ENCODE measurements around the gene URB1. TPM values are rescaled to one million over a fixed set of nuclear protein-coding genes. Genes with fewer than 3 reads are reported as not detected.

The URB1 gene
- total and polyA plus RNA-seq, 11 donors, result 4.6 to 26.0 (median 11.1) TPM

GRCh38 chr21:32336711-32337110, 56.1 kb downstream of the URB1 start:
- H3K36me3 ChIP-seq, result peaks cover 0 to 97% (median 89%) of the 10 kb centered on the region in 9 donors
- H3K4me3 ChIP-seq, result no peak overlapping the region
- peaks cover 0 to 7% (median 0%) of the 10 kb centered on the region in 12 donors for H3K9me3 ChIP-seq
- H3K27me3 ChIP-seq, result no peaks in the 10 kb centered on the region
- no peaks in the 10 kb centered on the region for H3K4me1 ChIP-seq
- no peak for TF ChIP-seq POLR2A (IDR thresholded peaks at IDR 0.05)
- TF ChIP-seq CTCF (IDR thresholded peaks at IDR 0.05), result no peak
- DNase-seq (no peak), ATAC-seq (peak in 3 of 4 donors; percentile 31 to 45 (median 38))
- intact Hi-C loops (cut with DNase I), result no loop called here
- 51 to 65% (median 54%) methylated on average over 1 of the region's 1 CpG for WGBS, 4 donors
- no peak overlapping the region for H3K27ac ChIP-seq

GRCh38 chr21:32335601-32336575, 56.9 kb downstream of the URB1 start:
- peaks cover 0 to 7% (median 0%) of the 10 kb centered on the region in 12 donors for H3K9me3 ChIP-seq
- DNase-seq (no peak), ATAC-seq (peak; percentile 34 to 55 (median 40))
- H3K4me3 ChIP-seq, result no peak overlapping the region
- WGBS, 4 donors, result 75 to 84% (median 83%) methylated on average over 26 to 27 of the region's 27 CpGs
- no peaks in the 10 kb centered on the region for H3K27me3 ChIP-seq
- H3K36me3 ChIP-seq, result peaks cover 0 to 97% (median 90%) of the 10 kb centered on the region in 9 donors
- peaks cover 0 to 4% (median 0%) of the 10 kb centered on the region in 12 donors for H3K4me1 ChIP-seq
- no peak for TF ChIP-seq POLR2A (IDR thresholded peaks at IDR 0.05)
- no peak for TF ChIP-seq CTCF (IDR thresholded peaks at IDR 0.05)
- H3K27ac ChIP-seq, result no peak overlapping the region
- intact Hi-C loops (cut with DNase I), result no loop called here

- H3K27me3 ChIP-seq, result no peaks in the 10 kb centered on the region
- DNase-seq (peak in 1 of 5 donors; percentile 11), ATAC-seq (no peak)
- H3K27ac ChIP-seq, result no peak overlapping the region
- H3K9me3 ChIP-seq, result peaks cover 0 to 7% (median 0%) of the 10 kb centered on the region in 12 donors
- intact Hi-C loops (cut with DNase I), result no loop called here
- no peak overlapping the region for H3K4me3 ChIP-seq
- 81 to 91% (median 90%) methylated on average over 12 of the region's 12 CpGs for WGBS, 4 donors
- TF ChIP-seq CTCF (IDR thresholded peaks at IDR 0.05), result no peak
- no peak for TF ChIP-seq POLR2A (IDR thresholded peaks at IDR 0.05)
- peaks cover 0 to 10% (median 0%) of the 10 kb centered on the region in 12 donors for H3K4me1 ChIP-seq
- H3K36me3 ChIP-seq, result peaks cover 0 to 93% (median 83%) of the 10 kb centered on the region in 9 donors
Measured at GRCh38 chr21:32334980-32335531, 57.8 kb downstream of the URB1 start.

All from heart left ventricle (tissue), 16 donors.